SU-DHL-6 (cell line): ENCODE data around the gene ASCL2.

Experiments used
- H2AFZ ChIP-seq: fragments of 200-600 bp; sonication (generic); 2 replicates; pipeline ENCODE4 v1.6.1; 2014; ENCODE audit warnings: low read depth, mild to moderate bottlenecking, moderate library complexity, mixed read lengths, antibody characterized with exemption, low read length; ENCODE audit not compliant: severe bottlenecking
- H3F3A ChIP-seq: fragments of 200-600 bp; shearing (Covaris generic); 2 replicates; pipeline ENCODE4 v1.6.0; 2016; ENCODE audit warnings: antibody characterized with exemption, mild to moderate bottlenecking; ENCODE audit not compliant: insufficient read depth
- H3K27ac ChIP-seq: fragments of 200-600 bp; sonication (generic); 2 replicates; pipeline ENCODE4 v1.5.1; 2016; ENCODE audit warnings: low read depth, mild to moderate bottlenecking, low read length, moderate library complexity, mixed read lengths
- H3K27me3 ChIP-seq: fragments of 200-600 bp; sonication (generic), shearing (Covaris generic); 2 replicates; pipeline ENCODE4 v1.6.0; 2014; ENCODE audit warnings: mild to moderate bottlenecking, low read length
- H3K36me3 ChIP-seq: fragments of 200-600 bp; sonication (generic); 2 replicates; pipeline ENCODE4 v1.6.1; 2014; ENCODE audit warnings: mild to moderate bottlenecking, low read length, mixed read lengths
- H3K4me2 ChIP-seq: fragments of 300-600, 200-600 bp; shearing (Covaris generic), sonication (generic); 2 replicates; pipeline ENCODE4 v1.6.0; 2014; ENCODE audit warnings: low read length, low read depth, mild to moderate bottlenecking; ENCODE audit not compliant: poor library complexity, severe bottlenecking
- H3K4me3 ChIP-seq: fragments of 200-600 bp; sonication (generic); 2 replicates; pipeline ENCODE4 v1.5.1; 2014; ENCODE audit warnings: antibody characterized with exemption, low read length, mild to moderate bottlenecking, mixed read lengths; ENCODE audit not compliant: insufficient read depth, poor library complexity, severe bottlenecking
- H3K79me2 ChIP-seq: fragments of 200-600 bp; sonication (generic); 2 replicates; pipeline ENCODE4 v1.6.1; 2014; ENCODE audit warnings: mild to moderate bottlenecking, low read length, moderate library complexity; ENCODE audit not compliant: insufficient read depth
- H3K9ac ChIP-seq: fragments of 200-600 bp; sonication (generic); 2 replicates; pipeline ENCODE4 v1.7.0; 2014; ENCODE audit warnings: mild to moderate bottlenecking, low read length
- H3K9me2 ChIP-seq: fragments of 200-600 bp; sonication (generic); replicated peaks from 2 replicates; pipeline ENCODE4 v1.6.1; 2014; ENCODE audit warnings: low read length; ENCODE audit not compliant: insufficient read depth
- H3K9me3 ChIP-seq: fragments of 200-600 bp; sonication (generic); 2 replicates; pipeline ENCODE4 v1.6.1; 2014; ENCODE audit warnings: low read length, mixed read lengths; ENCODE audit not compliant: insufficient read depth
- H4K20me1 ChIP-seq: fragments of 200-600 bp; sonication (generic); 2 replicates; pipeline ENCODE4 v1.6.1; 2014; ENCODE audit warnings: low read depth, mild to moderate bottlenecking, antibody characterized with exemption, low read length, moderate library complexity, mixed read lengths
- CTCF ChIP-seq: fragments of 200-600 bp; sonication (generic); IDR thresholded peaks from one replicate; pipeline ENCODE4 v1.5.1; 2017; ENCODE audit warnings: antibody characterized with exemption, mild to moderate bottlenecking, low read length, moderate library complexity; ENCODE audit not compliant: insufficient read depth, poor library complexity, severe bottlenecking
- EZH2phosphoT487 ChIP-seq: fragments of 200-600 bp; sonication (generic), shearing (Covaris generic); conservative IDR thresholded peaks from 2 replicates; pipeline ENCODE4 v1.6.1; 2018; ENCODE audit warnings: mild to moderate bottlenecking, antibody characterized with exemption, low read length, moderate library complexity, mixed read lengths

ASCL2 gene

GRCh38 chr11:2258501-2259465 lies 11.6 kb downstream of the ASCL2 start:
- no peak overlapping the region for H2AFZ ChIP-seq
- H3K27ac ChIP-seq, result no peak overlapping the region
- no peaks in the 10 kb centered on the region for H3K27me3 ChIP-seq
- H4K20me1 ChIP-seq, result no peaks in the 10 kb centered on the region
- H3F3A ChIP-seq, result no peaks in the 10 kb centered on the region
- no peak overlapping the region for H3K9ac ChIP-seq
- H3K36me3 ChIP-seq, result no peaks in the 10 kb centered on the region
- TF ChIP-seq EZH2phosphoT487 (no peak), CTCF (no peak)
- H3K4me3 ChIP-seq, result no peak overlapping the region
- no peak overlapping the region for H3K4me2 ChIP-seq
- no peaks in the 10 kb centered on the region for H3K9me2 ChIP-seq
- H3K9me3 ChIP-seq, result no peaks in the 10 kb centered on the region
- no peaks in the 10 kb centered on the region for H3K79me2 ChIP-seq

GRCh38 chr11:2256951-2257700 lies 13.3 kb downstream of the ASCL2 start:
- no peaks in the 10 kb centered on the region for H3K36me3 ChIP-seq
- no peaks in the 10 kb centered on the region for H3K9me3 ChIP-seq
- no peaks in the 10 kb centered on the region for H3F3A ChIP-seq
- no peak for TF ChIP-seq CTCF
- no peak for TF ChIP-seq EZH2phosphoT487
- H3K9ac ChIP-seq, result no peak overlapping the region
- H3K4me2 ChIP-seq, result no peak overlapping the region
- H4K20me1 ChIP-seq, result no peaks in the 10 kb centered on the region
- no peak overlapping the region for H3K27ac ChIP-seq
- no peaks in the 10 kb centered on the region for H3K9me2 ChIP-seq
- H2AFZ ChIP-seq, result no peak overlapping the region
- no peaks in the 10 kb centered on the region for H3K79me2 ChIP-seq
- no peak overlapping the region for H3K4me3 ChIP-seq
- H3K27me3 ChIP-seq, result no peaks in the 10 kb centered on the region

GRCh38 chr11:2256293-2256913 lies 14.0 kb downstream of the ASCL2 start:
- H3K27ac ChIP-seq, result no peak overlapping the region
- no peaks in the 10 kb centered on the region for H3K9me2 ChIP-seq
- no peak overlapping the region for H3K4me2 ChIP-seq
- no peak overlapping the region for H3K4me3 ChIP-seq
- H3K79me2 ChIP-seq, result no peaks in the 10 kb centered on the region
- H3K9ac ChIP-seq, result no peak overlapping the region
- no peaks in the 10 kb centered on the region for H3K36me3 ChIP-seq
- H3K27me3 ChIP-seq, result no peaks in the 10 kb centered on the region
- no peaks in the 10 kb centered on the region for H4K20me1 ChIP-seq
- H3F3A ChIP-seq, result no peaks in the 10 kb centered on the region
- no peak for TF ChIP-seq CTCF
- TF ChIP-seq EZH2phosphoT487, result no peak
- no peak overlapping the region for H2AFZ ChIP-seq
- H3K9me3 ChIP-seq, result no peaks in the 10 kb centered on the region
